ENCODE results near the gene LOX.

DNA sequence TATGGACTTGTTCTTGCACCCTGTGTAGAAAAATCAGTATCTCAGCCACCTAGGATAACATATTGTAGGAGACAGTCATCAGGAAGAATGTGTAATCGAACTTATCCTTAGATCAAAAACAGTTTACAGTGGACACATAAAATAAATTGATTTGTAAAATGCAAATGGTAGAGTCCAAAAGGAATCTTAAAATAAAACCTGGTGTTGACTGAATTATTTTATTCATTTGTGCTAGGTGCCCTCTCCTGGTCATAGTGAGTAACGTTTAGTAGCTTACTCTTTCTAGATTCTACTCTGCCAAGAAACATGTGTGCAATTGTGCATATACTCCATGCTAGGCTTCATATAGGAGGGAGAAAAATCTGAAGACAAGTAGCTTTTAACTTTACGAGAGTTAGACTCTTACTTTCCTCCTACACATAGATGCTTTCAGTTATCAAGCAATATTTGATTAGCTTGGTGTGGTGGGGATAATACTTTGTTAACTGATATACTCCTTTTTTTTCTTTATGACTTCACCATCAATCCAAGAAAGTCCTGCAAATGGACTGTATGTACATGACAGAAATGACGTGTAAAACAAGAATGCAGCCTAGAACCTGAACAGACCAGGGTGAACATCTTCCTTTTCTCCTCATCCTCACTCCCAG, 23.7 kb upstream of the LOX start:
- TF ChIP-seq GATA2 (IDR thresholded peaks at IDR 0.05; ENCODE audit: low read depth, low read length): no peak
- TF ChIP-seq GATA3 (IDR thresholded peaks at IDR 0.05; ENCODE audit: low read depth, low read length): no peak

Measured in SH-SY5Y (cell line).